ENCODE data around the gene AUTS2.

GRCh38 chr7:70460562-70460961 is 862.3 kb downstream of the AUTS2 start:
- TF ChIP-seq POLR2A (IDR thresholded peaks at IDR 0.05) (no peak), CTCF (IDR thresholded peaks at IDR 0.05) (no peak)

Data from thyroid gland (tissue), 4 donors.